ENCODE measurements around the gene XRN1. TPM values are rescaled to one million over a fixed set of nuclear protein-coding genes. Genes with fewer than 3 reads are reported as not detected.
"Not testable (repeated sequence)": the region's sequence is repeated elsewhere in the genome, so short reads cannot be mapped to it uniquely, and the experiment has no call there.

Gene XRN1
- total and polyA plus RNA-seq, 11 donors: 3.8 to 35.5 (median 17.3) TPM

GRCh38 chr3:142355692-142356091, 92.1 kb downstream of the XRN1 start:
- TF ChIP-seq POLR2A (IDR thresholded peaks at IDR 0.05) (no peak), CTCF (IDR thresholded peaks at IDR 0.05) (no peak)
- intact Hi-C loops (cut with DNase I): no loop called here
- no peaks in the 10 kb centered on the region for H3K9me3 ChIP-seq
- no peaks in the 10 kb centered on the region for H3K4me1 ChIP-seq
- peaks cover 11 to 100% (median 97%) of the 10 kb centered on the region in 9 donors for H3K36me3 ChIP-seq
- DNase-seq (no peak), ATAC-seq (no peak)
- H3K27ac ChIP-seq: no peak overlapping the region
- no peaks in the 10 kb centered on the region for H3K27me3 ChIP-seq
- 94 to 97% (median 96%) methylated on average over 3 of the region's 3 CpGs for WGBS, 4 donors
- H3K4me3 ChIP-seq: no peak overlapping the region

- TF ChIP-seq CTCF (IDR thresholded peaks at IDR 0.05) (no peak), POLR2A (IDR thresholded peaks at IDR 0.05) (no peak)
- ATAC-seq (no peak), DNase-seq (no peak)
- Histone ChIP-seq H3K27ac (no peak overlapping the region), H3K4me3 (no peak overlapping the region), H3K9me3 (no peaks in the 10 kb centered on the region), H3K4me1 (no peaks in the 10 kb centered on the region), H3K27me3 (no peaks in the 10 kb centered on the region), H3K36me3 (peaks cover 11 to 100% (median 97%) of the 10 kb centered on the region in 9 donors)
- 94 to 98% (median 97%) methylated on average over 5 of the region's 5 CpGs for WGBS, 4 donors
- intact Hi-C loops (cut with DNase I): no loop called here
Observed at GRCh38 chr3:142354076-142354475, 93.8 kb downstream of the XRN1 start.

- Histone ChIP-seq H3K27me3 (no peaks in the 10 kb centered on the region), H3K9me3 (no peaks in the 10 kb centered on the region), H3K4me3 (no peak overlapping the region), H3K36me3 (peaks cover 11 to 100% (median 97%) of the 10 kb centered on the region in 9 donors), H3K4me1 (no peaks in the 10 kb centered on the region), H3K27ac (no peak overlapping the region)
- DNase-seq: no peak
- no peak for ATAC-seq
- intact Hi-C loops (cut with DNase I): no loop called here
- no peak for TF ChIP-seq POLR2A (IDR thresholded peaks at IDR 0.05)
- no peak for TF ChIP-seq CTCF (IDR thresholded peaks at IDR 0.05)
- WGBS, 4 donors: 96 to 97% (median 97%) methylated on average over 3 of the region's 3 CpGs
Observed at GRCh38 chr3:142353571-142353970, 94.3 kb downstream of the XRN1 start.

- 95 to 99% (median 96%) methylated on average over 3 of the region's 3 CpGs for WGBS, 4 donors
- intact Hi-C loops (cut with DNase I); H3K27me3 ChIP-seq; H3K4me3 ChIP-seq; DNase-seq; ATAC-seq; H3K9me3 ChIP-seq; H3K4me1 ChIP-seq; H3K27ac ChIP-seq: not testable (repeated sequence)
- H3K36me3 ChIP-seq: peaks cover 11 to 100% (median 96%) of the 10 kb centered on the region in 9 donors
Observed at GRCh38 chr3:142352698-142353097, 95.1 kb downstream of the XRN1 start.

GRCh38 chr3:142348460-142348859, 99.4 kb downstream of the XRN1 start:
- Histone ChIP-seq H3K4me1 (no peaks in the 10 kb centered on the region), H3K27me3 (no peaks in the 10 kb centered on the region), H3K9me3 (no peaks in the 10 kb centered on the region), H3K27ac (no peak overlapping the region), H3K4me3 (no peak overlapping the region), H3K36me3 (peaks cover 3 to 100% (median 92%) of the 10 kb centered on the region in 9 donors)
- TF ChIP-seq POLR2A (IDR thresholded peaks at IDR 0.05): no peak
- no peak for TF ChIP-seq CTCF (IDR thresholded peaks at IDR 0.05)
- DNase-seq (no peak), ATAC-seq (no peak)
- intact Hi-C loops (cut with DNase I): no loop called here
- WGBS, 4 donors: 62 to 90% (median 72%) methylated on average over 1 of the region's 1 CpG

Data from heart left ventricle (tissue), 16 donors.